HG03565 (cell line): ENCODE data around the gene MEGF8.

Source experiments
- ATAC-seq: cut with Tn5 transposase; IDR thresholded peaks from one replicate; pipeline ENCODE4 v1.9.1; 2021; ENCODE audit warnings: mild to moderate bottlenecking, moderate library complexity; ENCODE audit not compliant: unreplicated experiment

The MEGF8 gene

GRCh38 chr19:42353341-42354015 is 28.0 kb downstream of the MEGF8 start:
- no peak for ATAC-seq

DNA sequence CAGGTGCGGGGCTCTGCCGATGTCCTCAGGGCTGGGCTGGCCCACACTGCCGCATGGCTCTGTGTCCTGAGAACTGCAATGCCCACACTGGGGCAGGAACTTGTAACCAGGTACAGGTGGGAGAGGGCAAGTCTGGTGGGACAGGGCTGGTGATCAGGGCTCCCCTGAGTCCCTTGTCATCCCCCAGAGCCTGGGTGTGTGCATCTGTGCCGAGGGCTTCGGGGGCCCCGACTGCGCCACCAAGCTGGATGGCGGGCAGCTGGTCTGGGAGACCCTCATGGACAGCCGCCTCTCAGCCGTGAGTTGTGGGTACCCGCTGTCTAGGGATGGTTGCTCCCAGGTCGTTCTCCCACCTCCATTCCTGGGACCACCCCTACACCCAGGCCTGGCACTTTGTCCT is 30.5 kb downstream of the MEGF8 start:
- ATAC-seq: no peak

GRCh38 chr19:42356686-42357085 is 31.3 kb downstream of the MEGF8 start:
- ATAC-seq: no peak

DNA sequence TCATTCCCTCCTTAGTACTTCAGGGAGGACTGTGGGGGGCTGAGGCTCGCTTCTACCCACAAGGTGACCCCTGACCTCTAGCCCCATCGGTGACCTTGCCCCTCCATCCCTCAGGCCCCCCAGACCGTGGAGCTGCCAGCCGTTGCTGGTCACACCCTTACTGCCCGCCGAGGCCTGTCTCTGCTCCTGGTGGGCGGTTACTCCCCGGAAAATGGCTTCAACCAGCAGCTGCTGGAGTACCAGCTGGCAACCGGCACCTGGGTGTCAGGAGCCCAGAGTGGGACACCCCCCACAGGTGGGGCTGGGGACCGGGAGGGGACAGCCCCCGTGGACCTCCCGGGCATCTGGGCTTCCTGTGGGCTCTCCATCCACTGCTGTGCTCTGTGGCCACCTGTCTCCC is 31.9 kb downstream of the MEGF8 start:
- ATAC-seq: no peak

- no peak for ATAC-seq
Observed at GRCh38 chr19:42360787-42361544, 35.5 kb downstream of the MEGF8 start.

DNA sequence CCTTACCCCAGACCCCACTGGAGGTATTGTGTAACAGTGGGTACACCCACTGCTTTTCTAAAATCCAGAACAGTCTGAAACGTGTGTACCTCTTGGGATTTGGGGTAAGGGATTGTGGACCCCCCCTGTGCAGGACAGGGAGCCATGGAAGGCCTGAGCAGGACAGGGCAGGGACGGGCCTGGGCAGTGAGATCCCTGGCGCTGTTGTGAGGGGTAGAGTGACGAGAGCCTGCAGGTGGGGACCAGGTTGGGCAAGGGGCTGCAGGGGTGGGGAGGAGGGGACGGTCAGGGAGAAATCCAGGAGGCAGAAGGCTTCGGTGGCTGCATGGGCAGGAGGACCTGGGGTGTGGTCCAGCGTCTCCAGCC is 36.1 kb downstream of the MEGF8 start:
- no peak for ATAC-seq

- ATAC-seq: no peak
Observed at GRCh38 chr19:42362342-42362741, 36.9 kb downstream of the MEGF8 start.

GRCh38 chr19:42362891-42363440 is 37.5 kb downstream of the MEGF8 start:
- no peak for ATAC-seq

- ATAC-seq: no peak
Observed at GRCh38 chr19:42363614-42364346, 38.3 kb downstream of the MEGF8 start.

DNA sequence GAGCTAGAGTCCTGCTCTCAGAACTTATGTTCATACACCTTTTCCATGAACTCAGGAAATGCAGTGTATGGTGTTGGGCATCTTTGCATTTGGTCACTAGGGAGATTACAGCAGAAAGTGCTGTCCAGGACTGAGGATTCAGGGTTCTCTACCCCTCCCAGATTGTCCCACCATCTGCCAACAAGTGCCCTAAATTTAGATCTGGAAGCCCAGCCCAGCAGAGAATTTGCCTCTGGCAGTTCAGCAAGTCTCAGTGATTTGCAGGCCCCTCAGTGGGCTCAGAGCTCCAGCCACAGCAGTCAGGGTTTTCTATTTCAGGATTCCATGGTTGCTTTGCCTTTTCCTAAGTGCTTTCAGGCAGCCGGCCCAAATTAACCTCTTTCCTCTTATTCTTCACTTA is 41.2 kb downstream of the MEGF8 start:
- ATAC-seq: no peak

- ATAC-seq: no peak
Observed at GRCh38 chr19:42367929-42368328, 42.5 kb downstream of the MEGF8 start.

- no peak for ATAC-seq
Observed at GRCh38 chr19:42368360-42368759, 42.9 kb downstream of the MEGF8 start.

GRCh38 chr19:42368765-42369164 is 43.3 kb downstream of the MEGF8 start:
- no peak for ATAC-seq

DNA sequence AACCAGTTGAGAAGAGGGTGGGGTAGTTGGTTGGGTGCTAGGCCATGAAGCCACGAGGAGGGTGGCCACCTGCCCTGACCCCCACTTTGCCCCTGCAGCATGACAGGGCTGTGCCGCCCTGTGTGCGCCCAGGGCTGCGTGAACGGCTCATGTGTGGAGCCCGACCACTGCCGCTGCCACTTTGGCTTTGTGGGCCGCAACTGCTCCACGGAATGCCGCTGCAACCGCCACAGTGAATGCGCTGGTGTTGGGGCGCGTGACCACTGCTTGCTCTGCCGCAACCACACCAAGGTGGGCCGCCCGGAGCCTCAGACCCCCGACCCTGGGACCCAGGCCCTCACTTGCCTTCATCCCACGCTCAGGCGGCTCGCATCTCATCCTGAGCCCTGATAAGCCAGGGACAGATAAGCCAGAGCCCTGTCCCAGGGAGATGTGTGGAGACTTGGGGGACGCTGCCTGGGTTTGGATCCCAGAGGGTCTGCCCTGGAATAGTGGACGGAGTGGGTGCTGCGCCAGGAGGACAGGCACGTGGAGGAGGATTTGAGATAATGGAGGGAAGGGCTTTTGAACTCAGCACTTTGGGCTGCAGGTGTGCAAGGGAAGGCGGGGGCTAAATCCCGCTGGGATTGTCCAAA is 44.1 kb downstream of the MEGF8 start:
- ATAC-seq: no peak

DNA sequence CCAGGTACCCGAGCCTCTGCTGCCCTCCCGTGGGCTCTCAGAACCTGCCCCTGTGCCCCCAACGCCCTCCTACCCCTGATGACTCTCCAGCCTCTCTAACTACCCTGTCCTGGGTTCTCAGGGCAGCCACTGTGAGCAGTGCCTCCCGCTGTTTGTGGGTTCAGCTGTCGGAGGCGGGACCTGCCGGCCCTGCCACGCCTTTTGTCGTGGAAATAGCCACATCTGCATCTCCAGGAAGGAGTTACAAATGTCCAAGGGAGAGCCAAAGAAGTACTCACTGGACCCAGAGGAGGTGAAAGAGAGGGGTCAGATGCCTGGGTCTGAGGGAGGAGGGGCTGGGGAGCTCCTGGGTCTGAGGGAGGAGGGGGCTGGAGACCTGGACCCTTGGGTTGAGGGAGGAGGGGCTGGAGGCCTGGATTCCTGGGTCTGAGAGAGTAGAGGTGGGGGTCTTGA is 44.7 kb downstream of the MEGF8 start:
- ATAC-seq: no peak

DNA sequence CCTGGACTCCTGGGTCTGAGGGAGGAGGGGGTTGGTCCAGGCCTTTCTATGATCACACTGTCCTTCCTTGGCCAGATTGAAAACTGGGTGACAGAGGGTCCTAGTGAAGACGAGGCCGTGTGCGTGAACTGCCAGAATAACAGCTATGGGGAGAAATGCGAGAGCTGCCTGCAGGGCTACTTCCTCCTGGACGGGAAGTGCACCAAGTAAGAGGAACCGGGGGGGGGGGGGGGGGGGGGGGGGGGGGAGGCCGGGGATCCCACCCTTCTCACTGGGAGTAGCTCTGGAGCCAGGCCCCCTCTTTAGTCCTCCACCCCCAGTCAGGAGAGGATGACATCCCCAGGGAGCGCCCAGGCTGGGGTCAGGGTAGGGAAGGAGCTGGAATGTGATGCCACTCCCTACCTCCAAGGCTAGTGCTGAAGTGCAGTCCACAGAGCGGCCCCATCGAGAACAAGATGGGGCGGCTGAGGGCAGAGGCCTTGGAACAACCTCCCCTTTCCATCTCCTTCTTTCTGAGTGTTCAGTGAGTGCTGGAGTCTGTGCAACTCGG is 45.3 kb downstream of the MEGF8 start:
- ATAC-seq: no peak

DNA sequence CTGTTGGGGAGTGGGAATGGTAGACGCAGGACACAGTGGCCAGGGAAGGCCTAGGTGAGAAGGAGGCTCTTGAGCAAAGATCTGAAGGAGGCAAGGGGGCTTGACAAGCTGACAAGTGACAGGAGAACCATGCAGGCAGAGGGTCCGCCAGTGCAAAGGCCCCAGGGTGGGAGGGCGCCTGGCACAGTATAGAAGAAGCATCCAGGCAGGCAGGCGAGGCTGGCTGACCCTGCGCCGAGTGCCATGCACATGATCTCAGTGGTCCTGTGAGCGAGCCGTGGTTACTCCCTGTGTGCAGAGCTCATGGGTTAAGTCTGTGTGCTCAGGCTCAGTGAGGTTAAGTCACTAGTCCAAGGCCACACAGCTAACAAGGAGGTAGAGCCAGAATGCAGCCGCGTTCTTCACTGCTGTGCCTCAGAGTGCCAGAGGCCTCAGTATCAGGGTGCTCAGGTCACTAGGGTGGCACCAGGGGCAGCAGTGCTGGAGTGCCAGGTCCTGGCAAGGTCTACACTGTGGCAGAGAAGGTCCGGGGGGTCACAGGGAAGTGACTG is 49.5 kb downstream of the MEGF8 start:
- ATAC-seq: no peak

- ATAC-seq: no peak
Observed at GRCh38 chr19:42375415-42376176, 50.2 kb downstream of the MEGF8 start.

DNA sequence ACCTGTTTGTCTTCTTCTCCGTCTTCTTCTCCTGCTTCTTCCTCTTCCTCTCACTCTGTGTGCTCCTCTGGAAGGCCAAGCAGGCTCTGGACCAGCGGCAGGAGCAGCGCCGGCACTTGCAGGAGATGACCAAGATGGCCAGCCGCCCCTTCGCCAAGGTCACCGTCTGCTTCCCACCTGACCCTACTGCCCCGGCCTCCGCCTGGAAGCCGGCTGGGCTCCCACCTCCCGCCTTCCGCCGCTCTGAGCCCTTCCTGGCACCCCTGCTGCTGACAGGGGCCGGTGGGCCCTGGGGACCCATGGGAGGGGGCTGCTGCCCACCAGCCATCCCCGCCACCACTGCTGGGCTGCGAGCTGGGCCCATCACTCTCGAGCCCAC is 50.7 kb downstream of the MEGF8 start:
- no peak for ATAC-seq
